TTC549 (cell line): ENCODE results near the gene CBFA2T3.

Experiments used
- FAIRE-seq: peaks from 2 replicates; lab custom pipeline; 2012; peaks lifted over from hg19 to GRCh38; lab: Jason Lieb, UNC

CBFA2T3 gene

DNA sequence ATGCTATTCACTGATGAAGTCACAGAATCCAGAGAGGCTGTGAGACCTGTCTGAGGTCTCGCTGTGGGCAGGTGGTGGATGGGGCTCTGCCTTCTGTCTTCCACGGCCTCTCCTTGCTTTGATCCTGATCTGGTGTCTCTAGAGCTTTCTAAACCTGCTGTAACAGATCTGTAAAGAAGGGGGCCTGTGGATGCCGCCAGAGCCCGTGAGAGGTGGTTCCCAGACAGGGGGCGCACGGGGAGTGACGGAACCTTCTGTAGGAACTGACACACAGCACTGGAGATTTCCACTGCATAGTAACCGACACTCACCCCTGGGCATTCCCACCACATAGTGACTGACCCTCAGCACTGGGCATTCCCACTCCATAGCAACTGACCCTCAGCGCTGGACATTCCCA, 16.0 kb downstream of the CBFA2T3 start:
- FAIRE-seq = no peak

DNA sequence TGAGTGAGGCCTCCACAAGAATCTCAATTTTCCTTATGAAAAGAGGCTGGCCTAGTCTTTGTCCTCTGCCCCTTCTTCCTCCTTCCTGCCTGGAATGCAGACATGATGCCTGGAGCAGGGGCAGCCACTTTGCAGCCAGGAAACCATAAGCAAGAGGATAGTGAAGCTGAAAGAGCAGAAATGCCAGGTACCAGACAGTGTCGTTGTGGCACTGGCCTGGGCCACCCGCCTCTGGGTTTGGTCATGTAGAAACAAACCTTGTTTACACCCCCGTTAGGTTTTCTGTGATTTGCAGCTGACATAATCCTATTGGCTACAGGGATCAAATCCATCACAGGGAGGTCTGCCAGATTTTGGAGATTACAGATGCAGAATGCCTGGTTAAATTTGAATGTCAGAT, 16.5 kb downstream of the CBFA2T3 start:
- FAIRE-seq = no peak

DNA sequence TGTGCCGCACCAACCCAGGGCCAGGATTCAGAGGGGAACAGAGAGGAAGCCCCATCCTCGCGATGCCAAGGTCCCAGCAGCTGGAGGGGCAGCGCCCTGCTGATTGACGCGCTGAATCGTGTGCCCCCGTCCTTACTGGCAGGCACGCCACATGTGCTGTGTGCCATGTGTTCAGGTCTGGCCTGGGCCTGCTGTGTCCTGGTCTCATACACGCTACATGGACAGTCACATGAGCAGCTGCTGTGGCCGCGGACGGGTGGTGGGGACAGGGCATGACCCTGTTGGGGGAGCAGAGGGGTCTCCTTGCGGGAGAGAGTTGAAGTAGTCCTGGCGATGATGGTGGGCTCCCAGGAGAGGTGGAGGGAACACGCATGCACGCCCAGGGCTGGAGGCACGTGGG, 18.0 kb downstream of the CBFA2T3 start:
- no peak for FAIRE-seq

DNA sequence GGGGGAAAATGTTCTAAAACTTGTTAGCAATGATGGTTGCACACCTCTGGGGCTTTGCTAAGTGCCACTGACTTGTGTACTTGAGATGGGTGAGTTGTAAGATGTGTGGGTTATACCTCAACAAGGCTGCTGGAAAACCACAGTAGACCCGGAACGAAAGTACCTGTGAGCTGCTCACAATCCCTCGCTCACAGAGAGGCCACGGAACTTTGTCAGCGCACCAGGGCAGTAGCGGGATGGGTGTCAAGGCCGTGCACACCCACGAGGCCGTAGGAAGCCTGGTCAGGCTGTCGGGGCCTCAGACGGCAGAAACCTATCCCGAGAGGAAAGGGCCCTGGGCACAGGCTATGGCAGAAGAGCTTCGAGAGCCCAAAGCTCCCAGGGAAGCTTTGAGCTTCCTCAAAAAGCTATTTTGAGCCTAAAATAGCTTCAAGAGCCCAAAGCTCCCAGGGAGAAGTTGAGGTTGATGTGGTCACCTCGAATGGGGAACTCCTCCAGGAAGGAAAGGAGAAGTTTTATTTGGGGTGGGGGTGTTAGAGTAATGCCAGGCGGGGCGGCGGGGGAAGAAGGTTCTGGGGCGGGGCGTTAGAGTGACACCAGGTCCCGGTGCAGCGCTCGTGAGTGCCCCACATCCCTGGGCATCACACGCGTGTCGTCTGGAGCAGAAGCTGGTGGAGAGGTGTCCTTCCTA, 19.0 kb downstream of the CBFA2T3 start:
- FAIRE-seq = no peak

DNA sequence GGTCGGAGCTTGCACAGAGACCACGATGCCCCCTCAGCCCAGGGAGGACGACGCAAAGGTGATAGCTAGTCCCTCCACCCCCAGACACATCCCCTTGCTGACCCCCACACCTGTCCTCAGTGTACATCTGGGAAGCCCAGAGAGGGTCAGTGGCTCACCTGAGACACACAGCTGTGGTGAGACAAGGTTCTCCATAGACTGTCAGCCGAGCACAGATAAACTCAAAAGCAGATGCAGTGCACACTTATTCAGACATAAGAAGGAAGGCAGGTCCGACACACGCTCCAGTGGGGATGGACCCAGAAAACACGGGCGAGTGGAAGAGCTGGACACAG, 19.6 kb downstream of the CBFA2T3 start:
- FAIRE-seq = no peak

DNA sequence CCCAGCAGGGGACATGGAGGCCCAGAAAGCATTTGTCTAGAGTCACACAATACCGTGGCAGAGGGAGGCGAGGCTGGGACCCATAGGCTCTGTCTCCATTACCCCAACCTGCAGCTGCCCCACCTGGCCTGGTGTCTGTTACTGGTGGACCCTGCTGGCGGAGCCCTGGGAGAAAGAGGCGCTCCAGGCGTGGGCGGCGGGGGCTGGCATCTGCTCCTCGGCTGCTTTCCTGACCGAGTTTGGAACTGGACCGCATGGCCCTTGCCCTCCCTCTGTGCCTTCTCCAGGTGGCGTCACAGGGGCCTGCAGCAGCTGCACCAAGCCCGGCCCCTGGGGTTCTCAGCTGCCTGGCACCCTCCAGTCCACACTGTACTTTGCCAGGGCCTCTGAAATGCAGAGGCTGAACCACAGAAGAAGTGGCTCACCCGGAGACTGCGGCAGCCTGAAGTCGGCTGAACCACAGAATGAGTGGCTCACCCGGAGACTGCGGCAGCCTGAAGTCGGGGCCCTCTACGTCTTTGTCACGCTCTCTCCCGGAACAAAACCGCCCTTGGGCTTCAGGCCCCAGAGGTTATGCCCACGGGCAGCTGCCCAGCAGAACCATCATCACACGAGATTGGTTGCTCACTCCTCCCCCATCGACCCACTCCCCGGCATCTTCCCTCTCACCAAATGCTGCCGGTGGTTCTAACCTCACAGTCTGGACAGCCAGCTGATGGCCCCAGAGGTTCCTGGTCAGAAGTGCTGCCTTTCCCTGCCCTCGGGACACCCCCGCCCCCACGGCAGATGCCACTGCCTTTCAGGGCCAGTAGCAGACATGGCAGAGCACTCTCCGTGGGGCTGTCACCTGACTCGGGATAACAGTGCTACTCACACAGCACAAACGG, 20.2 kb downstream of the CBFA2T3 start:
- FAIRE-seq = no peak

DNA sequence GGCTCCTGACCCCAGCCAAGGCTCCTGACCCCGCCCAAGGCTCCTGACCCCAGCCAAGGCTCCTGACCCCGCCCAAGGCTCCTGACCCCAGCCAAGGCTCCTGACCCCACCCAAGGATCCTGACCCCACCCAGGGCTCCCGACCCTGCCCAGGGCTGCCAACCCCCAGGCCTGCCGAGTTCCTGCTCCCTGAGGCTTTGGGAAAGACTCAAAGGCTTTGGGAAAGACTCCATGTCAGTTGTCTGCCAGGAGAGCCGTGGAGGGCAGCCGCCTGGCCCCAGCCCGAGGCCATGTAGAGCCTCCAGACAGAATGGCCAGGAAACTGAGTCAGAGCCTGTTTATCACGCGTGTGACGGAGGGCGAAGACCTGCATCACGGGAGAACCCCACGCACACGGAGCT, 21.1 kb downstream of the CBFA2T3 start:
- no peak for FAIRE-seq

DNA sequence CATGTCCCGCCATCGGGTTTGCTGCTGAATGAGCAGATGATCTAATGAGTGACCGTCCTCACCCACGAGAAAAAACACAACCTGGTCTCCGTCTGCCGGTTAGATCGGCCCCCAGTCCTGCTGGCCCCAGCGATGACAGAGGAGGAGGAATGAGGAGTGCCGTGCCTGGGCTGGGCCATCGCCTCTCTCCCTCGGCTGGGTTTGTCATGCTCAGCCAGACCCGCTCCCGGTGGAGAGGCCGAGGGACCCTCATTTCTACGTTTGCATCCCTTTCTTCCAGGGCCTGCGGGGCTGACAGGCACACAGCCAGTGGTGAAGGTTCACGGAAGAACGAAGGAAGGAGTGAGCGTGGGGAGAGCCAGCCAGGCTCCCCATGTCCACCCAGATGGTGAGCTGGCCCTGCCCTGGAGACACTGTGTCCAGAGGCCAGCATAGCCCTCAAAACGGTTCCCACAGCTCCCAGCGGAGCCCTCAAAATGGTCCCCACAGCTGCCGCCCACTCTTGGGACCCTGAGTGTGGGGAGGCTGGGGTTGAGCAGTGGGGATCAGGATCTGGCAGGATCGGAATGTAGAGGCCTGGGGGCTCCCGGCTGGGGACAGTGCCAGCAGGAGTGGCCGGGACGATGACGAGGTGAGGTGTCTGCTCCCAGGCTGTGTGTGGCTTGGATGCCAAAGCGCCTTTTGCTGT, 23.9 kb downstream of the CBFA2T3 start:
- FAIRE-seq = no peak

DNA sequence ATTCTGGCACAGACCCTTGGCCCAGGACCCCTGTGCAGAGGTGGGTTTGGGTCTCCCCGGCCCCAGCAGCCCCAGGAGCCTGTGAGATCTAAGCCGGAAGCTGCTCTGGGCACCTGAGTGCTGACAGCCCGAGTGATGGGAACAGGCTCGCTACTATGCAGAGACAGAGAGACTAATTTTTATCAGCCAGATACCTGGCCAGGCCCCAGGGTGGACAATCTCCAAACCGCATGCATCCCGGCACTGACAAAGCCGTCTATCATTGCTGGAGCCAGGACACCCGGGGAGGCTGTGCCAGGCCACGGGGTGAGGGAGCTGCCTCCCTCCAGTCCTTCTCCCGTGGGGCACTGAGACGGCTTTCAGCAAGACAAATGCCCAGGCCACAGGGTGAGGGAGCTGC, 25.0 kb downstream of the CBFA2T3 start:
- FAIRE-seq = no peak

DNA sequence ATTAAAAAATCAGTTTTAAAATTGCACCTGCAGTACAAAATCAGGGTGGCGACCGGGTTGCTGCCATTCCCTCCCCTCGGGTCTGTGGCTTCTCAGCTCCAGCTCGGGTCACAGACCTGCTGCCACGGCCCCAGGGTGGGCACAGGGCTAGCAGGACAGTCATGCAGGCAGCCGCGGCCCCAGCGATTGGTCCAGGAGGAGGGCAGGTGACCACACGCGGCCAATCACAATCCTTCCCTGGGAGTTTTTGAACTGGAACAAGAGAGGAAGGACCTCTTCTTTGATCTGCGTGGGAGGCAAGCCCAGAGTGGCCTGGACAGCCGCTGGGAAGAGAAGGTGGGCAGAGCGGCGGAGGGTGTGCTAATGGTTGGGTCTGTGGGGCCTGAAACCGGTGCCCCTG, 25.5 kb downstream of the CBFA2T3 start:
- FAIRE-seq = no peak

DNA sequence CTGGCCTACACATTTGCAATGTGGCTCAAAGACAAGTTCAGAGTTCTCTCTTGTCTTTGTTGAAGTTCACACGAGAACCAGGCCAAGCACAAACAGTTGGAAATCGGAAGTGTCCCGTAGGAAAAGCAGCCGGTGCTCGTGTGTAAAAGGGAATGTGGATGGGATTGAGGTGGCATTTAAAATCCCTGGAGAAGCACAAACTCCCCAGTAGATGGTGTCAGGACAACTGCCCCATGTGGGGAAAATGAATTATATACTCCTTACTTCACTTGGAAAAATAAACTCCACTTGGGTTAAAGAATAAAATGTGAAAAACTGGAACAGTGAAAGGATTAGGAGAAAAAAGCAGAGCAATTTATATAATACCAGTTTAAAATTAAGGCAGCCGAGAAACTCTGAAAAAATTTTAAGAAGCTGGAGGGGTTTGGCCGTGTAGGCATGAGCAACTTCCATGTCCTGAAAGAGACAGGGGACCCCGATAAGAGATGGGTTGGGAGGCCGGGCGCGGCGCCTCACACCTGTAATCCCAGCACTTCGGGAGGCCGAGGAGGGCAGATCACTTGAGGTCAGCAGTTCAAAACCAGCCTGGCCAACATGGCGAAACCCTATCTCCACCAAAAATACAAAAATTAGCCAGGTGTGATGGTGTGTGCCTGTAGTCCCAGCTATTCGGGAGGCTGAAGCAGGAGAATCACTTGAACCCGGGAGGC, 28.1 kb downstream of the CBFA2T3 start:
- no peak for FAIRE-seq

DNA sequence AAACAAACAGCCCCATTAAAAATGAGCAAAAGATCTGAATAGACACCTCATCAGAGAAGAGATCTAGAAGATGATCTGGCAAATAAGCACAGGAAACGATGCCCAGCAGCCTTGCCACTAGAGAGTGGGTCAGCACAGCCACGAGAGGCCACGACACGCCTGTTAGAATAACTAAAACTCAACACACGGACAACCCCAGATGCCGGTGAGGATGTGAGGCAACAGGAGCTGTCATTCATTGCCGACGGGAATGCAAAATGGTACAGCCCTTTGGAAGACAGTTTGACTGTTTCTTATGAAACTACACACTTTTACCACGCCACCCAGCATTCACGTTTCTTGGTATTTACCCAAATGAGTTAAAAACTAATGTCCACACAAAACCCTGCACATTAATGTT, 31.5 kb downstream of the CBFA2T3 start:
- FAIRE-seq = no peak

DNA sequence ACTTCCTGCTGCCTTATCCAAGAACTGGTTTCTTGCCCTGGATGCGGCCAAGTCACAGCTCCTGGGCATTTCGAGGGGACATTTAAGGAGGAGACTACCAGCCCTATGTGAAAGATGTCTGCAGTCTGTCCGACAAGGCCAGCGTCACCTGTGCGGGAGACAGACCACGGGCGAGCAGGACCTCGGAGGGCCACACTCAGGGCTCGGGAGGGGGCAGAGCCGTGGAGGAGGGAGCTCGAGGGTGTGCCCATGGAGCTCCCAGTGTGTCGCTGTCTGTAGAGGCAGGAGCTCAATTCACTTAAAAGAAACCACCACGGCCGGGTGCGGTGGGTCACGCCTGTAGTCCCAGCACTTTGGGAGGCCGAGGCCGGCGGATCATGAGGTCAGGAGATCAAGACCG, 33.3 kb downstream of the CBFA2T3 start:
- FAIRE-seq = no peak

DNA sequence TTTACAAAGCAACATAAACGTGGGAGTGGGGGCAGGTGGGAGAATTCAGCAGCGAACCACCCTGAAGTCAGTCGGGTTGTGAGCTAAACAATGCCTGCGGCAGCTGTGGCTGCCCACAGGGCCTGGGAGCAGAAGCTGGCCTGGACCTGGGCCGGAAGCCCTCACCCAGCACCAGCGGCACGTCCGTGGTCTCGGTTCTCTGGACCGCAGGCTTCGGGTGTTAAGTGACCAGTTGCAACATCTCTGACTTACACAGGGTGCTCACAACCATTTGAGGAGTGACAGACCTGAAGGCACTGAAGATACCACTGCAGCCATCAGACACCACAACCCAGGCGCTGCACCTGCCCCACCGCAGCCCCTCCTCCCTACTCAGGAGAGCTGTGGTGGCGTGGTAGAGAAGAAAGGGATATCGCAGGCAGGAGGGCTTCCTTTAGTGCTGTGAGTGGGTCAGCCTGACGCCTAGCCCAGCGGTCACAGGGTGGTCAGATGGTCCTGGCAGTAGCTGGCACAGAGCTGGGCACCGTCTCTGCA, 33.8 kb downstream of the CBFA2T3 start:
- FAIRE-seq = no peak

DNA sequence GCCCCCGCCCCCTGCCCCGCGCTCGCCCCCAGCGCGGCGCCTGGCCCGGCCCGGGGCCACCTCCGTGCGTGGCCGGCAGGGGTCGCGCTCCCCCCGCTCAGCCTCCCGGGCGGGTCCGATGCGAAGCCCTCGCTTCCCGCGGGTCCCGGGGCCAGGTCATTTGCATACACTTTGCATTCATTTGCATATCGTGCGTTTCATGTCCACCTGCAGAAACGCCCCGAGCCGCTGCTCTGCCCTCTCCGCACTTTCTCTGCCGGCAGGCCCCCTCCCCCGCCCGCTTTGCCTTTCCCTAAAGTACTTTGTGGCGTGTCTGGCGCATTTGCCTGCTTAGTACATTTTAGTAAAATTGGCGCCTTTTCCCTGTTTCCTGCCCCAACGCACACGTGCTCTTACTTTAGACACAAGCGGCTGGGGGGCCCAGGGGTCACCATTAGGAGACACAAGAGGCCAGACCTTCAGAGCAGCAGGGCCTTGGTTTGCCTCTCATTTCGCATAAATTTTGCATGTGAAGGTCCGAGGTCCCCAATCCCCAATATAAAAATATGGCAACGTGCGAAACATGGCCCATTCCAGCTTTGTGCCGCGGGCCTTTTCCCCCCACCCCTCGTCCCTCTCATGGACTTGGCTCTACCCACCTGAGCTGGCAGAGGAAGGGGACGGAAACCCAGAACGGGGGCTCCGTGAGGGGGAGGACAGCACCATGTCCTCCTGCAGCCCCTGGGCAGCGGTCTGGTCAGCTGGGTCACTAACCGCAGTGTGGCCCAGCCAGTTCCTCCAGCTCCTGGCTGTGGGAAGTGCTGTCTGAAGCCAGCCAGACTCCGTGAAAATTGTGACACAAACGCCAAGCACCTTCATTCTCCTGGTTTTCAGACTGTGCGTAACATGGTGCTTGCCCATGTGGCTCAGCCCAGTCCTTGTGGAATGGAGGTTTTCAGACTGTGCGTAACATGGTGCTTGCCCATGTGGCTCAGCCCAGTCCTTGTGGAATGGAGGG, 34.8 kb downstream of the CBFA2T3 start:
- FAIRE-seq = no peak

DNA sequence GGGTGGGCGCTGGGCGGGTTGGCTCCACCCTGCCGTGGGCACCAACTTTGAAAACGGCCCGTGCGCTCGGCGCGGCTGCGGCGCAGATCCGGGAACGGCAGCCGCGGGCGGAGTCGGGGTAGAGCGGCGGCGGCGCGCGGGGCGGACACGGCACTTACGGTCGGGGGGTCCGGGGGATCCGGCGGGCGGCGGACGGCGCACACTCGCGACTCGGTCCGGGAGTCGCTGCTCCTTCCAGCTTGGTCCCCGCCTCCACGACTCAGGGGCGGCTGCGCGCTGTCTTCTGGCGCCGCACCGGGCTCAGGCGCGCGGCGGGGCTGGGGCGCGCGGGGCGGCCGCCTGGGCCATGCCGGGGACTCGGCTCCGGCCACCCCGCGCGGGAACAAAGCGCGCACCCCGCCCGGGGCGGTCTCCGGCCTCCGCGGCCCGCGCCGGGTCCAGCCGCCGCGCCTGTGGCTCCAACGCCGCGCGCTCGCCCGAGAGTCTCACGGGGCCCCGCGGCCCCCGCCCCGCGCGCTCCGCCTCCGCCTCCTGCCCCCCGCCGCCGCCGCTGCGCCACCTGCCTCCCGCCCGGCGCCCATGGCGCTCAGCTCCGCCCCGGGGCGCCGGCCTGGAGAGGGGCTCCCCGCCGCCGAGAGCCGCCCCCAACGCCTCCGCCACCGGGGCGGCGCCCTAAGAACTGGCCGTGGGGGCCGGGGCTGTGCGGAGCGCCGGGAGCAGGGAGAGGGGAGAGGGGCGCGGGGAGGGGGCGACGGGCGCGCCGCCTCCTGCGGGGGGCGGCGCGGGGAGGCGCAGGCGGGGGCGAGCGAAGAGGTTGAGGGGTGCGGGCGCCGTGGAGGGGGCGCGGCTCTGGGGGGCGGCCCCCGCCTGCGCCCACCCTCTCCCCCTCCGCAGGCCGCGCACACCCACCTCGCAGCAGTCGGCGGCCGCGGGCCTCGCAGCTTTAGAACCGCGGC, 35.9 kb downstream of the CBFA2T3 start:
- FAIRE-seq = no peak

DNA sequence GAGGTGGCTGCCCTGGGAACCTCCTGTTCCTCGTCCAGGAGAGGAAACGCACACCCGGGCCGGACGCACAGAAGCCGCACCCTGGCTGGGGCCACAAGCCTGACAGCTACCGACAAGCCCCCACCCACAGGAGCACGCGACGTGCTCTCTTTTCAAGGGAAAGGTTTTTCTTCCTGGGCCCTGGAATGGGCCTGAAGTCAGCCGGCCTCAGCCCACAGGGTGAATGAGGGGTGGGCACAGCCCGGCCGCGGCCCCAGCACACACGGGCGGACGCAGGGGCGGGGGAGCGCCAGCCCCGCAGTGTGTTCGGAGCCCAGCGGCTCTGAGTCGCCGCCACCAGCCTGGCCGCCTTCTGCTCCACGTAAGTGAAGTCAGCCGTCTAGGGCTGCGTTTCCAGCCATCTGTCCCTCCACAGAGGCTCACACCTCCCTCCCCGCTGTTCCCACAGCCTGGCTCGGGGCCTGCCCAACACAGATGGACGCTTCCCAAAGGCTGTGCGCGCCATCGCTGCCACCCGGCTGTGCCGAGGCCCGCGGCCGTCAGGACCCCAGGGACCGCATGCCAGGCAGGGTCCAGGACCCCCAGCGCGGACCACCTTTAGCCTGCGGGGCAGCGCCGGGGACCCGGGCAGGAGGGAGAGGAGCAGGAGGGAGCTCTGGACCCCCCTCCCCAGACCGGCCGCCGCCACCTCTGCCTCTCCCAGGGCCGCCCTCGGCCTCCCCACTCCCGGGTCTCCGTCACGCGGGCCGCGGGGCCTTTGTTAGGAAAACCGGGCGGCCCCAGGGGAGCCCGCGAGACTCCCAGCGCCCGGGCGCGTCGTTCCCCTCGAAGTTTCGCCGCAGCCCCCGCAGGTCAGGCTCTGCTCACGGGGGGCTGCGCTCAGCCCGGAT, 36.8 kb downstream of the CBFA2T3 start:
- FAIRE-seq = no peak

DNA sequence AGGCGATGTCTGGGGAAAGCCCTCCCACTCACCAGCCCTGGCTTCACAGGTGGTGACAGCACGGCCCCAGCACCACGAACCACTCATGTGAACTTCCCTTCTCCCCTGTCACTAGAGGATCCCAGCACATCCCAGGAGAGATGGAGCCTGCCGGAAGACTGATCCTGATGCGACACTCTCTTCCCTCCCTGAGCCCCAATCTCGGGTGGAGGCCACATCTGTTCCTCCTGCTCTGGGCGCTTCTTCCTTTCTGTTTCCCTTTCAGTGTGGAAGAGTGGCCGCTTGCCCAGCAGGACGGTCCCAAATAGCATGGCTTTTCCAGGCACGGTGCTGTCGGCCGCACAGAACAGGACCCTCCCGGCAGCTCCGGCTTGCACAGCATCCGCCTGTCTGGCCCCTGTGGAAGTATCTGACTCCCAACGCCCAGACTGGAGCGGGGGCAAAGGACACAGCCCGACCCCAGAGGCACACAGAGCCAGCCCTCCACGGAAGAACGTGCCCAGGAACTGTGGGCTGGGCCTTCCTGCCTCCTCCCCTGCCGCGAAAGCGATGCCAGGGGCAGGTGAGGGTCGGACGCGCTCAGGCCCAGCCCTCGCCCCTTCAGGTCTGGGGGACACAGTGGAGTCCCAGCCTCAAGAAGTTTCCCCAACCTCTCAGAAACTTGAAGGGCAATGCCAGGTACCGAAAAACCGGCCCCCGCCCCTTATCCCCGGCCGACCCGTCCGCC, 37.6 kb downstream of the CBFA2T3 start:
- no peak for FAIRE-seq
